Gastrocnemius medialis (tissue), 4 donors: ENCODE data around the gene FAM174C. TPM values are rescaled to one million over a fixed set of nuclear protein-coding genes. Genes with fewer than 3 reads are reported as not detected.

ENCODE experiments used
- ATAC-seq, 2 donors: fragments of 150-250 bp; one replicate each; pipeline ENCODE4 v1.9.1; 2016
- DNase-seq, 2 donors: peaks; one replicate each; pipeline ENCODE4 v3.0.0-alpha.2; 2019
- H3K27ac ChIP-seq, 4 donors: fragments of 200-600 bp; sonication (generic); 1 replicate in 1 of 4; 2 replicates in 3 of 4; pipeline ENCODE4 v1.5.1; 2016 to 2018; ENCODE audit warnings: mild to moderate bottlenecking in 2 of 4, moderate library complexity in 1 of 4
- H3K27me3 ChIP-seq, 3 donors: fragments of 200-600 bp; sonication (generic) in 2 of 3; 1 replicate in 1 of 3; 2 replicates in 2 of 3; pipeline versions ENCODE4 v1.5.1 to v1.6.0; 2016 to 2019; ENCODE audit warnings: mild to moderate bottlenecking in 1 of 3, moderate library complexity in 1 of 3
- H3K36me3 ChIP-seq, 2 donors: fragments of 200-600 bp; sonication (generic) in 1 of 2; one replicate each; pipeline ENCODE4 v1.5.1; 2017 to 2018
- H3K4me1 ChIP-seq, 2 donors: fragments of 200-600 bp; sonication (generic) in 1 of 2; one replicate each; pipeline ENCODE4 v1.5.1; 2016 to 2017; ENCODE audit warnings: mild to moderate bottlenecking in 2 of 2
- H3K4me3 ChIP-seq, 4 donors: fragments of 200-600 bp; sonication (generic) in 3 of 4; 1 replicate in 1 of 4; 2 replicates in 3 of 4; pipeline ENCODE4 v1.5.1; 2016 to 2019; ENCODE audit warnings: mild to moderate bottlenecking in 2 of 4
- H3K9me3 ChIP-seq, 3 donors: fragments of 200-600 bp; sonication (generic) in 2 of 3; 1 replicate in 1 of 3; 2 replicates in 2 of 3; pipeline ENCODE4 v1.5.1; 2016 to 2019
- POLR2A ChIP-seq, 2 donors: fragments of 450-650 bp; IDR thresholded peaks; one replicate each; pipeline ENCODE4 v1.6.1; 2017; ENCODE audit warnings: antibody characterized with exemption in 2 of 2, mild to moderate bottlenecking in 2 of 2, moderate library complexity in 2 of 2
- in situ Hi-C, 4 donors: fragments of 200-750 bp; cut with MboI; loops; one replicate each; pipeline versions ENCODE4 v1.15.0 to v1.8.0; 2017; ENCODE audit warnings: low sequenced_read_pairs in 4 of 4
- intact Hi-C: fragments of 100-400 bp; cut with DNase I; formaldehyde crosslinking; loops from one replicate; pipeline ENCODE4 v1.15.1; 2023; ENCODE audit warnings: low total_unique reads
- total RNA-seq, 4 donors: library from RNA; depleted of rRNA; stranded (reverse); fragments of >200 nt; gene quantifications; one replicate each; pipeline versions ENCODE4 v1.1.0 to v1.2.3, GENCODE V29; 2016
- TF ChIP-seq, protein P1 (sequence below), 5 experiments: fragments of 450-650 bp in 3 of 5; fragments of 200-600 bp in 2 of 5; sonication (generic) in 2 of 5; IDR thresholded peaks in 4 of 5; conservative IDR thresholded peaks in 1 of 5; 1 replicate in 4 of 5; 2 replicates in 1 of 5; pipeline ENCODE4 v1.5.1; 2016 to 2019; ENCODE audit warnings: antibody characterized with exemption in 5 of 5, mild to moderate bottlenecking in 3 of 5, moderate library complexity in 3 of 5

Gene FAM174C
- total RNA-seq, 4 donors from 2014 or later = 18.7 to 36.7 (median 28.7) TPM

DNA sequence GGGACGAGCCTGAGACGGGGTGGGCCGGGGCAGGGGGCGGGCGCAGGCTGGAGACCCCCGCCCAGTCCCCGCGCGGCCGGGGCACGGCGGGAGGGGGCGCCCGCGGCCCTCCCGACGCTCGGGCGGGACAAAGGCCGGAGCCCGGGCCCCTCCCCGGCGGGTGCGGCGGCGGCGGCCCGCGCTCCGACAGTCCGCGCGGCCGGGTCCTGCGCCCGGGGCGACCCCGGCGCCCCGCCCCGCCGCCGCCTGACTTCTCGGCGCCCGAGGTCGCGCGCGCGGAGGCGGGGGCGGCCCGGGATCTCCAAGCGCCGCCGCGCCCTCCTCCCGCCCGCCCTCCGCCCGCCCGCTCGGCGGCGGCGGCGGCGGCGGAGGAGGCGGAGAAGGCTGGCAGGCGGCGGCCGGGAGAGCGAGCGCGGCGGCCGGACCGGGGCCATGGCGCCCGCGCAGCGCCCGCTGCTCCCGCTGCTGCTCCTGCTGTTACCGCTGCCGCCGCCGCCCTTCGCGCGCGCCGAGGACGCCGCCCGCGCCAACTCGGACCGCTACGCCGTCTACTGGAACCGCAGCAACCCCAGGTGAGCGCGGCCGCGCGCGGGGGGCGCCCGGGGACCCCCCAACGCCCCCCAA is 10.5 kb downstream of the FAM174C start, which contains the start of gene EFNA2:
EFNA2 (plus strand) TSS at position 137 of the 624 bp plus-strand sequence; CDS start at position 433, 296 bp downstream.
- peaks cover 49 to 61% (median 57%) of the 10 kb centered on the region in 3 donors for H3K27me3 ChIP-seq
- H3K9me3 ChIP-seq = no peaks in the 10 kb centered on the region
- DNase-seq (no peak), ATAC-seq (no peak)
- TF ChIP-seq POLR2A (IDR thresholded peaks at IDR 0.05) = no peak
- TF ChIP-seq, protein P1, sequence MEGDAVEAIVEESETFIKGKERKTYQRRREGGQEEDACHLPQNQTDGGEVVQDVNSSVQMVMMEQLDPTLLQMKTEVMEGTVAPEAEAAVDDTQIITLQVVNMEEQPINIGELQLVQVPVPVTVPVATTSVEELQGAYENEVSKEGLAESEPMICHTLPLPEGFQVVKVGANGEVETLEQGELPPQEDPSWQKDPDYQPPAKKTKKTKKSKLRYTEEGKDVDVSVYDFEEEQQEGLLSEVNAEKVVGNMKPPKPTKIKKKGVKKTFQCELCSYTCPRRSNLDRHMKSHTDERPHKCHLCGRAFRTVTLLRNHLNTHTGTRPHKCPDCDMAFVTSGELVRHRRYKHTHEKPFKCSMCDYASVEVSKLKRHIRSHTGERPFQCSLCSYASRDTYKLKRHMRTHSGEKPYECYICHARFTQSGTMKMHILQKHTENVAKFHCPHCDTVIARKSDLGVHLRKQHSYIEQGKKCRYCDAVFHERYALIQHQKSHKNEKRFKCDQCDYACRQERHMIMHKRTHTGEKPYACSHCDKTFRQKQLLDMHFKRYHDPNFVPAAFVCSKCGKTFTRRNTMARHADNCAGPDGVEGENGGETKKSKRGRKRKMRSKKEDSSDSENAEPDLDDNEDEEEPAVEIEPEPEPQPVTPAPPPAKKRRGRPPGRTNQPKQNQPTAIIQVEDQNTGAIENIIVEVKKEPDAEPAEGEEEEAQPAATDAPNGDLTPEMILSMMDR (IDR thresholded peaks at IDR 0.05 in 4 of 5, conservative IDR thresholded peaks at IDR 0.05 in 1 of 5) = no peak
- no peak within 1 kb of the TSS for H3K4me3 ChIP-seq
- intact Hi-C loops = no loop called here
- H3K4me1 ChIP-seq = peaks cover 0 to 6% of the 10 kb centered on the region in 2 donors
- in situ Hi-C loops = no loop called here
- H3K27ac ChIP-seq = no peak within 1 kb of the TSS
- no peaks in the 10 kb centered on the region for H3K36me3 ChIP-seq

DNA sequence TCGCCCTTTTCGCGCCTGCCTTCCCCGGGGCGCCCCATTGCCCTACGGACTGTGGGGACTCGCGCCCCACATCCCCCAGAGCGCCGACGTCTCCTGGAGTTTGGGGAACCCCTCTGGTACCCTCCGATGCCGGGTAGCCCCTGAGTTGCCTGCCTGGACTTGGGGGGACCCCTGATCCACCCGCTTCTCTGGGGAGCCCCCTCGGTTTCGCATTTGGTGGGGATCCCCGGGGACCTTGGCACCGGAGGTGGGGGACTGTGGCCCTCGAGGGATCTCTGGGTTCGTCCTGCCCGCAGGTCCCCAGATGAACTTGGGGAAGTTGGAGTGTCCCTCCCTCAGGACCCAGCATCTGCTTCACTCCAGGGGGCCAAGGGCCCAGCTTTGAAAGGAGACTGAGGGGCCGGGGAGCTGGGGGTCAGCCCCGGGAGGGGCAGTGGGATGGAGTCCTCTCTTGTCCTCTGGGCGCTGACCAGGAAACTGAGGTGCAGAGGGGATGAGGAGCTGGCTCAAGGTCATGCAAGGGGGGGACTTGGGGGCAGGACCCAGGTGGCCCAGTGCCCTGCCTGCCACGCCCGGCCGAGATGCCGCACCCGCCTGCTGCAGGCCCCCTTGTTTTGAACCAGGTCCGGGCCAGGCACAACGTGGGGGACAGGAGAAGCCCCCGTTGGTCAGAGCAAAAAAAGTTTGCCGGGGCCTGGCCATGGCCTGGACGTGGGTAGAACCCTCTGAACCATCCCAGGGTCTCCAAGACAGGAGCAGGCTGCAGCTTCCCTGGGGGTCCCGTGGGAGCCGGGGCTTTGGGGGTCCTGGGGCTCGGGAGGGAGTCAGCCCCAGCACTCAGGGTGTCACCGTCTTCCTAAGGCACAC is 11.4 kb downstream of the FAM174C start:
- intact Hi-C loops = no loop called here
- Histone ChIP-seq H3K27me3 (peaks cover 57 to 70% (median 66%) of the 10 kb centered on the region in 3 donors), H3K4me3 (no peak overlapping the region), H3K36me3 (no peaks in the 10 kb centered on the region), H3K4me1 (peaks cover 0 to 6% of the 10 kb centered on the region in 2 donors), H3K27ac (no peak overlapping the region), H3K9me3 (no peaks in the 10 kb centered on the region)
- in situ Hi-C loops = no loop called here
- ATAC-seq (no peak), DNase-seq (no peak)
- no peak for TF ChIP-seq POLR2A (IDR thresholded peaks at IDR 0.05)
- TF ChIP-seq, protein P1 (IDR thresholded peaks at IDR 0.05 in 4 of 5, conservative IDR thresholded peaks at IDR 0.05 in 1 of 5) = no peak

DNA sequence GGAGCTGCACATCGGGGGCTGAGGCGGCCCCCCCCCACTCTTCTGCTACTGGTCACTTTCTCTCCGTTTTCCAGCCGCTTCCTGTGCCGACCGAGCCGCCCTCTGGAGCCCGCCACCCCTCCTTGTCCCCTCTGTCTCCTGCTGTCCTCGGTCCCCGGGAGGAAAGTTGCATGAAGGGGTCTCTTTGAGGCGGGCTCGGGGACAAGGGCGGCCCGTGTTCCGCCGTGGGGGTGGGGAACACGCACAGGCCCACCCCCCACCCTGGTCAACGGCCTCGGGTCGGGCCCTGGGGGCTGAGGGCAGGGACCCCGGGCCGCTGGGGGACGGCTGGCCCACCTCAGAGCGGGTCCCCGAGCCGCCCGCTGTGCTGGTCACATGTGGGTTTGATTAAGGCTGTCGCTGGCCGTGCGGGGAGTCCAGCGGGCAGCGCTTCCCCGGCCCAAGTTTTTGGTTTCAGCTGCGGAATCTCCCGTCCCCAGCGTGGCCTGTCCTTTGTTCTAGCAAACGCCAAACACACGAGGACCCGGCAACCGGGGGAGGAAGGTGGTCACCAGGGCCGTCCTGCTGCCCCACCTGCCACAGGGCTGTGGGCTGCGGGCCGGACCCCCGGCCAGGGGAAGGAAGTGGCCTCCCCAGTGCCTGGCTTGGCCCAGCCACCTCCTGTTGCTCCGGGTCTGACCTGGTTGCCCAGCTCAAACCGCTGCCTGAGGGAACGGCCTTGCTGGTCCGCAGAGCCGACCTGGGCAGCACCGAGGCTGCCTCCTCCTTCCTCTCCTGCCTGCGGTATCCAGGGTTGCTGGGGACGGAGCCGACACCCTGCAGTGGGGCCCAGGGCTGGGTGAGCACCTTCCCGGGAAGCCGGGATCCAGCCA is 12.3 kb downstream of the FAM174C start:
- no peak for DNase-seq
- in situ Hi-C loops = no loop called here

DNA sequence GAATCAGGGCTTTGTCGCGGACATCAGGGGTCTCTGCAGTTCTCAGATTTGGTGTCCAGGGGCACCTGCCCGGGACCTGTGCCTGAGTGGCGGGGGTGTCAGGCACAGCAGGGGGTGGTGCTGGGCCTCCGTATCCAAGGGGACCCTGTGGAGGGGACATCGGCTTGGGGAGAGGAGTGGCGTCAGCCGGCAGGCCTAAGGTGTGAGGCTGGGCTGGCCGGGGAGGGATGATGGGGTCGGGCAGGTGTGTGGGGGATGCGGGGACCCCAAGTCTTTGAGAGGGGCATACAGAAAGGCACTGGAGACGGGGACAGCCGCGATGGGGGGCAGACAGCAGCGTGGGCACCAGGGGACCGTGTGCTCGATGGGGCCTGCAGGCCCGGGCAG is 12.9 kb downstream of the FAM174C start:
- intact Hi-C loops = no loop called here
- DNase-seq (no peak), ATAC-seq (no peak)
- no peak overlapping the region for H3K27ac ChIP-seq
- in situ Hi-C loops = no loop called here
- H3K4me1 ChIP-seq = peaks cover 0 to 6% of the 10 kb centered on the region in 2 donors
- TF ChIP-seq, protein P1 (IDR thresholded peaks at IDR 0.05 in 4 of 5, conservative IDR thresholded peaks at IDR 0.05 in 1 of 5) = no peak
- no peak for TF ChIP-seq POLR2A (IDR thresholded peaks at IDR 0.05)
- peaks cover 62 to 77% (median 72%) of the 10 kb centered on the region in 3 donors for H3K27me3 ChIP-seq
- H3K36me3 ChIP-seq = no peaks in the 10 kb centered on the region
- no peak overlapping the region for H3K4me3 ChIP-seq
- no peaks in the 10 kb centered on the region for H3K9me3 ChIP-seq

More for the DNA sequence above, 12.3 kb downstream of the FAM174C start:
- TF ChIP-seq, protein P1 (IDR thresholded peaks at IDR 0.05 in 4 of 5, conservative IDR thresholded peaks at IDR 0.05 in 1 of 5) = no peak
- TF ChIP-seq POLR2A (IDR thresholded peaks at IDR 0.05) = no peak
- Histone ChIP-seq H3K9me3 (no peaks in the 10 kb centered on the region), H3K4me3 (no peak overlapping the region), H3K36me3 (no peaks in the 10 kb centered on the region), H3K27me3 (peaks cover 64 to 78% (median 72%) of the 10 kb centered on the region in 3 donors), H3K4me1 (peaks cover 0 to 6% of the 10 kb centered on the region in 2 donors), H3K27ac (no peak overlapping the region)
- no peak for ATAC-seq
- intact Hi-C loops = no loop called here
